HG02571 (cell line): ENCODE results near the gene ALG8.
A peak's percentile ranks its signal among the peaks of the same experiment; 100 is the strongest.
"Not testable (repeated sequence)": the region's sequence is repeated elsewhere in the genome, so short reads cannot be mapped to it uniquely, and the experiment has no call there.

Experiments used
- ATAC-seq: cut with Tn5 transposase; IDR thresholded peaks from one replicate; pipeline ENCODE4 v1.9.1; 2021; ENCODE audit warnings: mild to moderate bottlenecking, moderate library complexity; ENCODE audit not compliant: unreplicated experiment

ALG8 gene

DNA sequence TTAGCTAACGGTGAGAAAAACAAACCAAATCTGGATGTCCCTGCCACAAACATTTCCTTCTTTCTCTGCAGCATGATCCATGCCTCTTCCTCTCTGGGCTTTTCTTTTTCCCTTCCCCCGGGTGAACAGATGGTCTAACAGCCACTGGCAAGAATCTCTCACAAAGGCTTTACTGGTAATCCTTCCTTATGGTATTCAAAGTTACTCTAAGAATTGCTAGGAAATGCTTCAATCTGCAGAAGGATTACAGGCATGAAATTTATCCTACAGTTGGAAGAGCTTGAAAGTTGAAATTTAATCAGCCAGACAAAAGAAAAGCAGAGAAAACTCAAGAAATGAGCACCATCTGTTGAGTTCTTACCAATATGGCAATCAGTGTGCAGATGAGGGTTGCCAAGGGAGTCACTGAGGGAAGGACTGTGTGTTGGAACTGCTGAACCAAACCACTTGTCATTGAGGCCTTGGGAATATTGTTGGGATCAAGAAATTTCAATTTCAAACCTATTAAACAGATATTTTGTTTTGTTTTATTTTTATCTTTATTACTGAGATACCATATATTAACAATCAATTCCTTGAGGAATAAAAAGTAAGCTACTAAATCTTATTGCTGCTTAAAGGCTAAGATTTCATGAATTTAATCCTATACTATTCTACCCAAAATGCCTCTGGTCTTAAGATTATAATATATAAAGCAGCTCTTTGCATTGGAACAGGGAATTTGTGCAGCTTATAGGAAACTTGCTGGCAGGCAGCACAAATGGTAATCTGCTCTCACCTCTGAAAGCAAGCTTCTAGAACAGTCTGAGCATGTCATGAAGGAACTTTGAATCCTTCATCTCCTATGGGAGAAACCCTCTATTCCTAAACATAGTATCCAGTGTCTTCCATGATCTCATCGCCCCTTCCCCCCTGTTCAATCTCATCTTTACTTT, 30.1 kb downstream of the ALG8 start:
- ATAC-seq: no peak

DNA sequence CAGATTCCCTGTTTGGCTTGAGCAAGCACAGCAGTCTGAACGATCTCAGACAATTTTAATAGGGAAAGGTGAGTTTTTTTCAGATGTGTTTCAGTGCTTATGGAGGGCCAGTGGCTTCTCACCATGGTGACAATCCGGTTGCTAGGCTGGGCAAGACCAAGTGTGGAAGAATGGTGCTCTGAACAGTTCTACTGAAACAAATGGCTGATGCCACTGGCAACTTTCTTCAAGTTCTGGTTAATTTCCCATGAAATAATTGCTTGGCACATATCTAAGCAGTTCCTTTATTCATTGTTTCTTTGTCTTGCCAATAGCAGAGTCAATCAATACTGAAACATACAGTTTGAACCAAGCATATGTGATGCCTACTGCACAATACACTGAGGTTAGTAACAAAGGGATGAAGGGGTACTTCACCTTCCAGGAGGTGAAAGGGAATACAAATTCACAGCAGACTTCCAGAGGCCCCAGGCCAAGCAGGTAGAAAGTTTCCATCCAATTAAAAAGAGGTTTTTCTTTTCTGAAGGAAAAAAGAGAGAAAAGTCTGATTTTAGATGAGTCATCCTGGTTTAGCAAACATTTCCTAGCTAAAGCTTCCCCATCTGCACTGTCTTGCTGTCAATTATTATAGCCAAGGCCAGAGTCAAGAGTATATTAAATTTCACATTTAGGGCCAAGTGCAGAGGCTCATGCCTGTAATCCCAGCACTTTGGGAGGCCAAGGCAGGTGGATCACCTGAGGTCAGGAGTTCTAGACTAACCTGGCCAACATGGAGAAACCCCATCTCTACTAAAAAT, 38.6 kb downstream of the ALG8 start:
- no peak for ATAC-seq

DNA sequence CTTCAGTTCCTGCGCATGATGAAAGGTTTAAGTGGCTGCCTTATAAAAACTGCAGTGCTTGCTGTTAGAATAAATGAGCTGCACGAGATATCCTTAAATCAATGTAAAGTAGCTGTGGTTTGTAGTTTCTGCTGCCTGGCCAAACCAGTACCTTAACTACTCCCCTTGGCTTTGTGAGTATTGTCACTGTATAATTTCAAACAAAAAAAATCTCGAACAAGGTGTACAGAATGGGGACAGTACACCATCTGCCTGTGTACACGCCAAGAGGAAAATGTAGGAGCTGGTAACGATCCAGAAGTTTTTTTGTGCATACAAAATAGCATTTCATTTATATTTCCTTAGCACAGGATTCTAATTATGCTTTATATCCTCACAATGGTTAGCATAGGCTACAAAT, 39.2 kb downstream of the ALG8 start:
- ATAC-seq: no peak

DNA sequence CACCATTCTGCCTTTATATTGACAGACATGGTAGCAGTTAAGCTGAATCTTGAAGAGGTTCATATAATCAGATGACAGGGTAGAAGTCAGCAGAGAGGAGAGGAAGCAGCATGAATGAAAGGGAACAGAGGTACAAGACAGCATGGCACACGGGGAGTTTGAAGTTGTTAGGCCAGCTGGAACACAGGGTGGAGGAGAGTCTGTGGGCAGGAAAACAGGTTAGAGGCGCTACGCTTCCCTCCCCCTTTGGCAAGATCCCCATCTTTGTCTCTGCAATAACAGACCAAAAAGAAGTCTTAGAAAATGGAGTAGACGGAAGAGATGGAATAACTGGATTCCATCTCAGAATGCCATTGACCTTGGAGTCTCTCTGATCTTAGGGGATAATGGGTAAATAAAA, 39.8 kb downstream of the ALG8 start:
- ATAC-seq: no peak

DNA sequence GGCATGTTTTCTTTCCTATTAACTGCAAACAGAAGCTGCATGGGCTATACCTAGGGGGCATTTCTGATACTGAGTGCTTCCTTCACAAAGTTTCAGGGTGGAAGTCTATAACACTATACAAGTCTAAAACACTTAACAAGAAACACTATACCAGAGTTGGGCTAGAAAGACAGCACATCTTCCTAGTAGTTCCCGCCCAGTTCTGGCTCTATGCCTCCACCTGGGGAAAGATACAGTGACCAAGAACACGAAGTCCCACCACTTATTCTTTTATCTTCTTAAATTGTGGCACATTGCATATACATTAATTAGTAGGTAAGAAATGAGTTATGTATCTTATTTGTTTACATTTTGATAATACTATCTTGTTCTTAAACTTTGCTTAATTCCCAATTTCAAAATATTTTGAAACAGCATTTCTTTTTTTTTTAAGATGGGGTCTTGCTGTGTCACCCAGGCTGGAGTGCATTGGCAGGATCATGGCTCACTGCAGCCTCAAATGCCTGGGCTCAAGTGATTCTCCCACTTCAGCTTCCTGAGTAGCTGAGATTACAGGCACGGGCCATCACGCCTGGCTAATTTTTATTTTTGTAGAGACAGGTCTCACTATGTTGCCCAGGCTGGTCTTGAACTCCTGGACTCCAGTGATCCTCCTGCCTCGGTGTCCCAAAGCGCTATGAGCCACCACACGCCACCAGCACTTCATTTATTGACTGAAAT, 41.6 kb downstream of the ALG8 start:
- no peak for ATAC-seq

DNA sequence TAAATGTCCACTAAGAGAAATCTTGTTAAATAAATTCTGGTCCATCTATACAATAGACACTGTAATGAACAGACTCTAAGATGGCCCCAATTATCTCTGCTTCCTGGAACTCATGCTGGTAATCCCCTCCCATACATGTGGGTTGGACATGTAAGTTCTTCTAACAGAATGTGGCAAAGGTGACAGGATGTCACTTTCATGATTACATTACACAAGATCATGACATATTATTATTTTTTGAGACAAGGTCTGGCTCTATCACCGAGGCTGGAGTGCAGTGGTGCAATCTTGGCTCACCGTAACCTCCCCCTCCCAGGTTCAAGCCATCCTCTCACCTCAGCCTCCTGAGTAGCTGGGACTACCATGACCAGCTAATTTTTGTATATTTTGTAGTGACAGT, 45.2 kb downstream of the ALG8 start:
- ATAC-seq: no peak

DNA sequence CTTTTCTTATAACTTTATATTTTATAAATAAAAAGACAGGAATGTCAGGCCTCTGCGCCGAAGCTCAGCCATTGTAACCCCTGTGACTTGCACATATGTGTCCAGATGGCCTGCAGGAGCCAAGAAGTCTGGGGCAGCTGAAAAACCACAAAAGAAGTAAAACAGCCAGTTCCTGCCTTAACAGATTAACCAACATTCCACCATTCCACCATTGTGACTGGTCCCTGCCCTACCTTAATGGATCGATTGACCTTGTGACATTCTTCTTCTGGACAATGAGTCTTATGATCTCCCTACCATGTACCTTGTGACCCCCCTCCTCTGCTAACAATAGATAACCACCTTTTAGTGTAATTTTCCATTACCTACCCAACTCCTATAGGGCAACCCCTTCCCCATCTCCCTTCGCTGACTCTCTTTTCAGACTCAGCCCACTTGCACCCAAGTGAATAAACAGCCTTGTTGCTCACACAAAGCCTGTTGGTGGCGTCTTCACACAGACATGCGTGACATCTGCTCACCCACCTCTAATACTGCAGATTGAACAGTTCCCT, 52.8 kb downstream of the ALG8 start:
- not testable (repeated sequence) for ATAC-seq

DNA sequence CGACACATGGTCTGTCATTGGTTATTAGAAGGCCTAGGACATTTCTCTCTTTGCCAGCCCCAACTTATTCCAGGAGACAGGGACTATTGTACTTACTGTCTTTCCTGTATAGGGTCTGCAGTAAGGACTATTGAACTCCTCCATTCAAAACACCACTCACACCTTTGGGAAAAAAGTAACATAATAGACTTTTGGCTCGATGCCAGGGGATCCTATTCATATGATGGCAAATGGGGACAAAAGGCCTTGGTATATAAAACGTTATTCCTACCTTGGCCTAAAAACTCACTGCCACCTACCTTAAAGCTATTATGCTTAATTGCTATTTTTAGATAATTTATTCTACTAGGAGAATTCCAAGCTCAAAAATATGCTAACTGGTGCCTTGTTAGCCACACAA, 53.5 kb downstream of the ALG8 start:
- no peak for ATAC-seq

DNA sequence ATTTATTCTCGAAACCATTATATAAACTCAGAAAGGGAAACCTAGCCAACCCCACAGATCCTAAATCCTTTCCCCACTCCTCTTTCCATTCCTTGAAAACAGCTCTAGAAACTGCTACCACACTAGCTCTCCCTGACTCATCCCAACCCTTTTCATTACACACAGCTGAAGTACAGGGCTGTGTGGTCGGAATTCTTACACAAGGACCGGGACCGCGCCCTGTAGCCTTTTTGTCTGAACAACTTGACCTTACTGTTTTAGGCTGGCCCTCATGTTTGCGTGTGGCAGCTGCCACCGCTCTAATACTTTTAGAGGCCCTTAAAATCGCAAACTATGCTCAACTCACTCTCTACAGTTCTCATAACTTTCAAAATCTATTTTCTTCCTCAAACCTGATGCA, 54.9 kb downstream of the ALG8 start:
- not testable (repeated sequence) for ATAC-seq

DNA sequence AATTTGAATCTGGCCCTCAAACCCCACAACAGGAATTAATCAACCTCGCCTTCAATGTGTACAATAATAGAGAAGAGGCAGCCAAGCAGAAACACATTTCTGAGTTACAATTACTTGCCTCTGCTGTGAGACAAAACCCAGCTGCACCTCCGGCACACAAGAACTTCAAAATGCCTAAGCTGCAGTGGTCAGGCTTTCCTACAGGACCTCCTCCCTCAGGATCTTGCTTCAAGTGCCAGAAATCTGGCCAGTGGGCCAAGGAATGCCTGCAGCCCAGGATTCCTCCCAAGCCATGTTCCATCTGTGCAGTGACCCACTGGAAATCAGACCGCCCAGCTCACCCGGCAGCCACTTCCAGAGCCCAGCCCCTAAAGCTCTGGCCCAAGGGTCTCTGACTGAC, 56.4 kb downstream of the ALG8 start:
- no peak for ATAC-seq

DNA sequence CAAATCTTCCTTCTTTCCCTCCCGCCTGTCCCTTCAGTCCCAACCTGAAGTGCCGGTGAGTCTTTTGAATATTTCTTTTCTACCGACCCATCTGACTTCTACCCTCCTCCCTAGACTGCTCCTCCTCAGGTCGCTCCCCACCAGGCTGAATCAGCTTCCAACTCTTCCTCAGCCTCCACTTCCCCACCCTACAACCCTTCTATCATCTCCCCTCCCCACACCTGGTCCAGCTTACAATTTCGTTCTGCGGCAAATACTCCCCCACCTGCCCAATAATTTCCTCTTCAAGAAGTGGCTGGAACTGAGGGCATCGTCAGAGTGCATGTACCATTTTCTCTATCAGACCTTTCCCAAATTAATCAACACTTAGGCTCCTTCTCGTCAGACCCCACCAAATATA, 57.3 kb downstream of the ALG8 start:
- ATAC-seq: no peak

DNA sequence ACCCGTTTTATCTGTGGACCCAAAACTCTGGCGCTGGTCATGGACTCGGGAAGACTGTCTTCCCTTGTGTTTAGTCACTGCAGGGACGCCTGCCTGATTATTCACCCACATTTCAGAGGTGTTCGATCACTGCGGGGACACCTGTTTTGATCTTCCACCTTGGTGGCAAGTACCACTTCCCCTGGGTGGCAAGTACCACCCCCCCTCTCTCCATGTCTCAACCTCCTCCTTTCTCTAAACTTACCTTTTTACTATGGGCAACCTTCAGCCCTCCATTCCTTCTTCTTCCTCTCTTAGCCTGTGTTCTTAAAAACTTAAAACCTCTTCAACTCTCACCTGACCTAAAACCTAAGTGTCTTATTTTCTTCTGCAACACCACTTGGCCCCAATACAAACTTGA, 57.8 kb downstream of the ALG8 start:
- ATAC-seq: no peak

DNA sequence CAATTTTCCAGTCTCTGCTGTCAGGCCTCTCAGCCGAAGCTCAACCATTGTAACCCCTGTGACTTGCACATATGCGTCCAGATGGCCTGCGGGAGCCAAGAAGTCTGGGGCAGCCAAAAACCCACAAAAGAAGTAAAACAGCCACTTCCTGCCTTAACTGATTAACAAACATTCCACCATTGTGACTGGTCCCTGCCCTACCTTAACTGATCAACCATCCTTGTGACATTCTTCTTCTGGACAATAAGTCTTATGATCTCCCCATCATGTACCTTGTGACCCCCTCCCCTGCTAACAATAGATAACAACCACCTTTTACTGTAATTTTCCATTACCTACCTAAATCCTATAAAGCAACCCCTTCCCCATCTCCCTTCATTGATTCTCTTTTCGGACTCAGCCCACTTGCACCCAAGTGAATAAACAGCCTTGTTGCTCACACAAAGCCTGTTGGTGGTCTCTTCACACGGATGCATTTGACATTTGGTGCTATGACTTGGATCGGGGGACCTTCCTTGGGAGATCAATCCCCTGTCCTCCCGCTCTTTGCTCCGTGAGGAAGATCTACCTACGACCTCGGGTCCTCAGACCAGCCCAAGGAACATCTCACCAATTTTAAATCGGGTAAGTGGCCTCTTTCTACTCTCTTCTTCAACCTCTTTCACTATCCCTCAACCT, 58.5 kb downstream of the ALG8 start:
- no peak for ATAC-seq

DNA sequence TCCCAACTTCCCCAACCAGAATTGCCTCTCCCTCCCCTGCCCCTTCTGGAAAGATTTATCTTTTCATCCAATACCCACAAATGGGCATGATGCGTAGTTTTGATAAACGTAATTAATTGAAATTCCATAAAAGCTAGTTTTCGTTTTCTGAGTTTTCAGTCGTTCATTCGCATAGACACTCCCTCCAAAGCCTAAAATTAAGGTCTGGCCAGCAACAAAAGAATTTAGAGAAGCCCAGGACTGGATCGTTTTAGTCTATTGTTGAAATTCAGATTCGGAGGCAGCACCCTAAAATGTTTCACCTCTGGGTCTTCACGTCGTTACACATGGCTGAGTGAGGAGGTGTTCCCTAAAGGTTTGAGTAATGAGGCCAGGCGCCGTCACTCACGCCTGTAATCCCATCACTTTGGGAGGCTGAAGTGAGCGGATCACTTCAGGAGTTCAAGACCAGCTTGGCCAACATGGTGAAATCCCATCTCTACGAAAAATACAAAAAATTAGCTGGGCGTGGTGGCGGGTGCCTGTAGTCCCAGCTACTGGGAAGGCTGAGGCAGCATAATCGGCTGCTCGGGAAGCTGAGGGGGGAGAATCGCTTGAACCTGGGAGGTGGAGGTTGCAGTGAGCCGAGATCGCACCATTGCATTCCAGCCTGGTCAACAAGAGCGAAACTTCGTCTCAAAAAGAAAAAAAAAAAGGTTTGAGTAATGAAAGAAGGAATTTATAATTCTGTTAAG, 59.2 kb downstream of the ALG8 start:
- no peak for ATAC-seq

DNA sequence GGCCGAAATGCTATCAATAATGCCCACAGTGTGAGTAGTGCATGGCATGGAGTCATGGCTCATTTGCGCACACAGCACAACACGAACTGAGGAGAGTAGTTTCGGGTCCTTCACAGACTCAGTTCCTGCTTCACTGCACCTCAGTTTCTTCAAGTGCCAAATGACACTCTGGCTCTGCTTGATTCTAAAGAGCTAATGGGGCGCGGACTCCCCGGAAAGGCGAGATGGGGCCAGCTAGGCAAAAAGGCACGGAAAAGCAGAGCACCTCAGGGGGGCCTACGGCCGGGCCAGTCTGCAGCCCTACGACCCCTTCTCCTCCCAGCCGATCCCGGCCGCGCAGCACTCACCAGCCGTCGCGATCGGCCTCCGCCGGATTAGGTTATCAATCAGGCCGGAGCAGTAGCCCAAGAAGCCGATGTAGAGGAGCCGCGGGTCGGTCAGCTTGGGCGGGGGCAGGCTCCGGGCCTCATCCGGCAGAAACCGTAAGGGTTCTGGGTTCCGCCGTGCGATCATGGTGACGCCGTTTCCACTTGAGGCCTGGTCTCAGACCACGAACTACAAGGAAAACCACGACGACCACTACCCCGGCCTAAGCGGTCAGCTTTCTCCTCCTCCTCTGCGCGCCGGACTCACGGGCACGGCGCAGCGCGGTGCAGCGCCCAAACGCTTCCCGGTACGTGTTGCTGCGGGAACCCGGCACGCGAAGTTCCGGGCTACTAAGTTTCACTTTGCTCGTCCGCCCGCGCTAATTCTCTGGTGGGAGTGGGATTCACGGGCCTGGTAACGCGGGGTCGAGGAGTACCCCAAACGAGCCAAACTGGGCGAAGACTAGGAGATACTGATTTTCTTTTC, 60.0 kb downstream of the ALG8 start, which contains the start of gene NDUFC2:
NDUFC2 (minus strand) TSS at position 631 of the 852 bp plus-strand sequence; CDS start at position 513, 118 bp downstream.
- ATAC-seq: peak; percentile 72

DNA sequence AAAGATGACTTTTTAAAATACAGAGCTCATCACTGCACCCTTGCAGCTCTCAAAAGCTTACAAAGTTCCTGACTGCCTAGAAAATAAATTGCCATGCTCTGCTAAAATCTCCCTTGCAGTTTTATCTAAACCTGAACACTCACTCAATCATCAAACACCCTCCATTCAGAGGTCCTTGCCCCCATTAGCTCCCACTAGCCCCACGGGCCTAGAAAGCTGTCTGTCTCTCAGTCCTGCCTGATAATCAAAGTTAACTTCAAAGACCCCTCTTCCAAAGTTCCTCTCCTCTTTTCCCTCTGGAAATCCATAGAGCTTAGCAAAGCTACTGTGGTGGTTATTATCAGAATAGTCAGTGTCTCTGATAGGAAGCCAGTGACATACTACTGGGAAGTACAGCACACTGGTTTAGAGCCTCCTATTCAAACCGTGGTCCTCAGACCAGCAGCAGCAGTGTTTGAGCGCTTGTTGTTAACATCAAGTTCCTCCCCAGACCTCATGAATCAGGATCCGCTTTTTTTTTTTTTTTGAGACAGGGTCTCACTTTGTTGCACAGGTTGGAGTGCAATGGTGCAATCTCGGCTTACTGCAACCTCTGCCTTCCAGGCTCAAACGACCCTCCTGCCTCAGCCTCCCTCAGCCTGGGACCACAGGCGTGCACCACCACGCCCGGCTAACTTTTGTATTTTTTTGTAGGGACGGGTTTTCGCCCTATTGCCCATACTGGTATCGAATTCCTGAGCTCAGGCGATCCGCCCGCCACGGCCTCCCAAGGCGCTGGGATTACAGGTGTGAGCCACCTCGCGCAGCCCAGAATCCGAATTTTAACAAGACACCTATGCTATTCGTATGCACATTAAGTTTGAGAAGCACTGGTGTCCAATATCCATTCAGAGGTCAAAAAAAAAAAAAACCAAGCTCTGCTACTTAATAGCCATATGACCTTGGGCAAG, 60.9 kb downstream of the ALG8 start:
- ATAC-seq: no peak

DNA sequence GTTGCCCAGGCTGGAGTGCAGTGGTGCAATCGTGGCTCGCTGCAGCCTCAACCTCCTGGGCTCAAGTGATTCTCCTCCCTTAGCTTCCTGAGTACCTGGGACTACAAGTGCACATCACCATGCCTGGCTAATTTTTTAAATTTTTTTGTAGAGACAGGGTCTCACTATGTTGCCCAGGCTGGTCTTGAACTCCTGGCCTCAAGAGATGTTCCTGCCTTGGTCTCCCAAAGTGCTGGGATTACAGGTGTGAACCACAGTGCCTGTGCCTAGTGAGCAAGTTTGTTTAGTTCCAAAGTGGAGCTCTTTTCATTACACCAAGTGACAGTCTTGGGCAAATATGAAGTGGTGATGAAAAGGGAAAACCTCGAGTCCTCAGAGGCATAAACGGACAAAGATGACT, 61.8 kb downstream of the ALG8 start:
- ATAC-seq: not testable (repeated sequence)
